ENCODE data around the gene ELP4.

Gene ELP4

DNA sequence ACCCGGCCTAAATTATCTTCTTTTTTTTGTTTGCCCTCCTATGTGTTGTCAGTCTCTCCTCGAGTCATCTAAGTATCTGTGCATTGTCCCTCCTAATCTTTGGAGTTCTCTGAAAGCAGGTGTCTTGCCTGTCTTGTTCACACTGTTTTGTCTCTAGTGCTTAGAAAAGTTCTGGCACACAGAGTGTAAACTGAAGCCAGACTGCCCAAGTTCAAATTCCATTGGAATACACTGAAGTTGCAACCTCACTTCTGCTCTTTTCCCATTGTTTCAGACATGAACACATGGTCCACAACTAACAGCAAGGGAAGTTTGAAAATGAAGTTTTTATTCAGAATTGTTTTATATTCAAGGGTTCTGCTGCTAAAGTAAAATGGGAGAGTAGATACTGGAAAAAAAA is 262.8 kb downstream of the ELP4 start:
- no peak for DNase-seq (ENCODE audit: low read depth)
- no peak overlapping the region for H3K4me3 ChIP-seq (ENCODE audit: low read depth, low read length)
- TF ChIP-seq, protein P1, sequence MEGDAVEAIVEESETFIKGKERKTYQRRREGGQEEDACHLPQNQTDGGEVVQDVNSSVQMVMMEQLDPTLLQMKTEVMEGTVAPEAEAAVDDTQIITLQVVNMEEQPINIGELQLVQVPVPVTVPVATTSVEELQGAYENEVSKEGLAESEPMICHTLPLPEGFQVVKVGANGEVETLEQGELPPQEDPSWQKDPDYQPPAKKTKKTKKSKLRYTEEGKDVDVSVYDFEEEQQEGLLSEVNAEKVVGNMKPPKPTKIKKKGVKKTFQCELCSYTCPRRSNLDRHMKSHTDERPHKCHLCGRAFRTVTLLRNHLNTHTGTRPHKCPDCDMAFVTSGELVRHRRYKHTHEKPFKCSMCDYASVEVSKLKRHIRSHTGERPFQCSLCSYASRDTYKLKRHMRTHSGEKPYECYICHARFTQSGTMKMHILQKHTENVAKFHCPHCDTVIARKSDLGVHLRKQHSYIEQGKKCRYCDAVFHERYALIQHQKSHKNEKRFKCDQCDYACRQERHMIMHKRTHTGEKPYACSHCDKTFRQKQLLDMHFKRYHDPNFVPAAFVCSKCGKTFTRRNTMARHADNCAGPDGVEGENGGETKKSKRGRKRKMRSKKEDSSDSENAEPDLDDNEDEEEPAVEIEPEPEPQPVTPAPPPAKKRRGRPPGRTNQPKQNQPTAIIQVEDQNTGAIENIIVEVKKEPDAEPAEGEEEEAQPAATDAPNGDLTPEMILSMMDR (IDR thresholded peaks at IDR 0.05; ENCODE audit: low read depth, low read length): no peak
- no peak for TF ChIP-seq MYC (IDR thresholded peaks at IDR 0.05; ENCODE audit: low read depth, low read length)

DNA sequence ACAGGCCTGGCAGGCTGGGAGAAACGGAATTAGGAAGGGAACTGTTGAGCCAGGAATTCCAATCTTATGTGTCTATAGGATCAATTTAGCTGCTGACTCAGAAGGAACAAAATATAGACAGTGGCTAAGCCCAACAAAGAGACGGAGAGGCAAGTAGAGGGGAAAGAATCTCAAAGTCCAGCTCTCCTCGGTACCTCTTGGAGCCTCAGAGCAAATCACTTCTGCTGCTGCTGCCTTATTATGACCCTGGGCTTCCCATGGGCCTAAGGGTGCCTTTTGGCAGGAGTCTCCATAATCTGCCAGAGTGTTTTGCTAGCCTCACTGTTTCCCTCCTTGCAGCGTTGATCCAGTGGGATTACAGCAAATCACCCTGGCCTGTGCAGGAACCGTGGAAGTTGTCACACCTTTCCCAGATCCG is 269.8 kb downstream of the ELP4 start:
- no peak for DNase-seq (ENCODE audit: low read depth)
- no peak overlapping the region for H3K4me3 ChIP-seq (ENCODE audit: low read depth, low read length)
- no peak for TF ChIP-seq POLR2A (IDR thresholded peaks at IDR 0.05; ENCODE audit: extremely low read depth, insufficient read length)
- TF ChIP-seq, protein P1 (IDR thresholded peaks at IDR 0.05; ENCODE audit: low read depth, low read length): no peak
- TF ChIP-seq MYC (IDR thresholded peaks at IDR 0.05; ENCODE audit: low read depth, low read length): no peak
- TF ChIP-seq, protein P2, sequence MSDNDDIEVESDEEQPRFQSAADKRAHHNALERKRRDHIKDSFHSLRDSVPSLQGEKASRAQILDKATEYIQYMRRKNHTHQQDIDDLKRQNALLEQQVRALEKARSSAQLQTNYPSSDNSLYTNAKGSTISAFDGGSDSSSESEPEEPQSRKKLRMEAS (IDR thresholded peaks at IDR 0.05; ENCODE audit: low read depth, low read length): no peak

DNA sequence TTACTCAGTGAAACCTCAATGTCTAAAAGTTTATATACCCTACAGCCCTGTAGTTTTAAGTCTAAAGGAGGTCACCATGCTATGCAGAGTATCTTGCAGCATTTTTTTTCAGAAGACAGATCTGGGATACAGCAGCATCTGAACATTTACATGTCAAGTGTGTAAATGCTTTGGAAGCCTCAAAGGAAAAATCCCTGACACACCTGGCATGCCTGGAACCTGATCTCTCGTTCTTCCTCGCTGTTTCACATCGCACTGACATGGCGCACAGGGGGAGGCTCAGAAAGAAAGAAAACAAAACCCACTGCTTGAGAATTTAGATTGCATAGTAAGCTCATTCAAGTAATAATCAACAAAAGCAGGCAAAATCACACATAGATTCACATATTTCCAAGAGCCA is 270.5 kb downstream of the ELP4 start:
- DNase-seq (ENCODE audit: low read depth): no peak
- TF ChIP-seq, protein P1 (IDR thresholded peaks at IDR 0.05; ENCODE audit: low read depth, low read length): no peak
- TF ChIP-seq POLR2A (IDR thresholded peaks at IDR 0.05; ENCODE audit: extremely low read depth, insufficient read length): no peak
- TF ChIP-seq MYC (IDR thresholded peaks at IDR 0.05; ENCODE audit: low read depth, low read length): no peak
- TF ChIP-seq, protein P2 (IDR thresholded peaks at IDR 0.05; ENCODE audit: low read depth, low read length): no peak
- no peak overlapping the region for H3K4me3 ChIP-seq (ENCODE audit: low read depth, low read length)

DNA sequence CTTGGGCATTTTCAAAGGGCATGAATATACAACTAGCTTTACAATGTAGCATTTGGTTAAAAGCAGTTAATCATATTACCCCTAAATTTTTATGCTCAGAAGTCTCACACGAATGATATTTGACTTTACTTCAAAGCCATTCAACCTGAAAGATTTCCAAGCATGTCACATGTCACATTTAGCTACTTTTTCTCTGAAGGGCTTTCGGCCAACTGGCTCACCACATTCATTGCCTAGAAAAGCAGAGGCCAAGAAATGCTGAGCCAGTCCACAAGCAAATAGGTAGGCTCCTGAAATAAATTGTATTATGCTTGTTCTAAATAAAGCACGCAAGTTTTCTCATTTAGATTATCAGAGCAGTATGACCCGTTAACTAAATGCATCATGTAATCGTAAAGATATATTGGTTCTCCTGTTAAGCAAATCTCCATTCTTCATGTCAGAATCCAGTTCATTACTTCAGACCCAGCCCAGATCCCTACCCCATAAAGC is 271.0 kb downstream of the ELP4 start:
- H3K4me3 ChIP-seq (ENCODE audit: low read depth, low read length): no peak overlapping the region
- DNase-seq (ENCODE audit: low read depth): no peak
- no peak for TF ChIP-seq POLR2A (IDR thresholded peaks at IDR 0.05; ENCODE audit: extremely low read depth, insufficient read length)
- TF ChIP-seq, protein P1 (IDR thresholded peaks at IDR 0.05; ENCODE audit: low read depth, low read length): no peak
- TF ChIP-seq, protein P2 (IDR thresholded peaks at IDR 0.05; ENCODE audit: low read depth, low read length): no peak
- no peak for TF ChIP-seq MYC (IDR thresholded peaks at IDR 0.05; ENCODE audit: low read depth, low read length)

DNA sequence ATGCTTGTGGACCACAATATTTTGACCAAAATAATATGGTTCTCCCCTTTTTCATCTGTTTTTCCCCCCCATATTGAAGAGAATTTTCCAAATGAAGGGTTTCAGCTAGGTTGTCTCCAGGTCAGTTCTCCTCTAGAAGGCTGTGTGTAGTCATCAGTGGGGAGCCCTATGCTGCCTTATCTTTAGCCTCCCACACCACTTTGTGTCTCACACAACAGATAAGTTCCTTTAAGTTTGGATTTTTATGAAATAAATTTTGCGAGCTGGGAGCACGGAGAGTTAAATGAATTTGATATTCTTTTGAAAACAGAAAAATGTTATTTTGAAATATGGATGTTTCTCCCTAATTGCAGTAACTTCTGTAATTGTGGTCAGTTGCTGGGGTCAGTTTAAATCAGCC is 272.7 kb downstream of the ELP4 start:
- H3K4me3 ChIP-seq (ENCODE audit: low read depth, low read length): no peak overlapping the region
- TF ChIP-seq MYC (IDR thresholded peaks at IDR 0.05; ENCODE audit: low read depth, low read length) (no peak), POLR2A (IDR thresholded peaks at IDR 0.05; ENCODE audit: extremely low read depth, insufficient read length) (no peak)
- TF ChIP-seq, protein P1 (IDR thresholded peaks at IDR 0.05; ENCODE audit: low read depth, low read length): no peak
- TF ChIP-seq, protein P2 (IDR thresholded peaks at IDR 0.05; ENCODE audit: low read depth, low read length): no peak
- DNase-seq (ENCODE audit: low read depth): no peak

DNA sequence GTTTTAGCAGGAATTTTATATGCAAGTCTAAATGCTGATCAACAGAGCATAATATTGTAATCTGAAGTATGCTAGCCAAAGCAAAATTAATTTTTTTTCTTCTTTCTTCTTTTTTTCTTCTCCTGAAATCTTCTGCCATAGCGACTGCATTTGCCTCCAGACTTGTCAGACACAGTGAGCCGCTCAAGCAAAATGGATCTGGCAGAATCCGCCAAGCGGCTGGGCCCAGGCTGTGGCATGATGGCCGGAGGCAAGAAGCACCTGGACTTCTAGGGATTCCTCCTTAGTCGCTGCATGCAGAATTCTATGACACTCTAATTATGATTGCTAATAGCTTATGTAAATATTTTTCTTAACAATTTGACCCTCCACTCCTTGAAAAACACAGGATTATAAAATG is 273.7 kb downstream of the ELP4 start:
- H3K4me3 ChIP-seq (ENCODE audit: low read depth, low read length): no peak overlapping the region
- TF ChIP-seq MYC (IDR thresholded peaks at IDR 0.05; ENCODE audit: low read depth, low read length): no peak
- no peak for TF ChIP-seq POLR2A (IDR thresholded peaks at IDR 0.05; ENCODE audit: extremely low read depth, insufficient read length)
- TF ChIP-seq, protein P2 (IDR thresholded peaks at IDR 0.05; ENCODE audit: low read depth, low read length): no peak
- TF ChIP-seq, protein P1 (IDR thresholded peaks at IDR 0.05; ENCODE audit: low read depth, low read length): no peak
- no peak for DNase-seq (ENCODE audit: low read depth)

Measured in NB4 (cell line).